Endothelial cell of umbilical vein (primary cell): ENCODE data around the gene PCBD1. TPM values are rescaled to one million over a fixed set of nuclear protein-coding genes. Genes with fewer than 3 reads are reported as not detected.

ENCODE experiments used
- BruUV-seq: library from RNA; stranded (reverse); fragments of 400-500 nt; replicated peaks from 2 replicates; lab custom pipeline; 2021; lab: Mats Ljungman, UMichigan
- CTCF ChIA-PET: fragments of 300-600, 350-600 bp; sonication (Branson Sonifier 250); formaldehyde crosslinking; loops from one replicate; lab custom pipeline; 2021; ENCODE audit warnings: antibody characterized with exemption, inconsistent platforms; lab: Charles Lee
- POLR2A ChIA-PET: fragments of 300-600, 350-600 bp; sonication (Branson Sonifier 250); formaldehyde crosslinking; loops from one replicate; lab custom pipeline; 2021; ENCODE audit warnings: antibody characterized with exemption, inconsistent platforms; lab: Charles Lee
- DNase-seq: peaks from one replicate; pipeline ENCODE4 v3.0.0-alpha.2; 2011; ENCODE audit warnings: low read depth, low spot score
- FAIRE-seq: peaks from 2 replicates; lab custom pipeline; 2011; peaks lifted over from hg19 to GRCh38; lab: Jason Lieb, UNC
- H2AFZ ChIP-seq: 2 replicates; pipeline ENCODE4 v1.6.0; 2012; ENCODE audit warnings: low read depth, low read length, control low read depth, inconsistent platforms
- H3K27ac ChIP-seq: 2 replicates; pipeline ENCODE4 v1.5.1; 2011; ENCODE audit warnings: low read depth, mild to moderate bottlenecking, control low read depth, low read length, moderate library complexity; ENCODE audit not compliant: insufficient read depth
- H3K27me3 ChIP-seq, 2 experiments: 2 replicates each; pipeline versions ENCODE4 v1.6.0 to v1.6.1; 2011; ENCODE audit warnings: low read length in 2 of 2, mixed read lengths in 1 of 2; ENCODE audit not compliant: control insufficient read depth in 2 of 2, insufficient read depth in 2 of 2
- H3K36me3 ChIP-seq, 2 experiments: 2 replicates in 1 of 2; 3 replicates in 1 of 2; pipeline ENCODE4 v1.5.1; 2011; ENCODE audit warnings: low read length in 2 of 2, mild to moderate bottlenecking in 1 of 2, moderate library complexity in 1 of 2; ENCODE audit not compliant: control insufficient read depth in 2 of 2, insufficient read depth in 2 of 2; ENCODE audit errors: extremely low read depth in 1 of 2
- H3K4me1 ChIP-seq: 3 replicates; pipeline ENCODE4 v1.5.1; 2011; ENCODE audit warnings: mild to moderate bottlenecking, low read length; ENCODE audit not compliant: control insufficient read depth, insufficient read depth; ENCODE audit errors: extremely low read depth
- H3K4me2 ChIP-seq: 2 replicates; pipeline ENCODE4 v1.6.1; 2011; ENCODE audit warnings: low read length, control low read depth, mixed read lengths; ENCODE audit not compliant: insufficient read depth
- H3K4me3 ChIP-seq, 3 experiments: fragments of 200-600 bp in 1 of 3; sonication (generic), shearing (Covaris generic) in 1 of 3; replicated peaks in 1 of 3; 2 replicates each; pipeline ENCODE4 v1.5.1; 2011 to 2016; ENCODE audit warnings: control low read depth in 3 of 3, low read length in 3 of 3, mild to moderate bottlenecking in 2 of 3, inconsistent platforms in 1 of 3, low read depth in 1 of 3, moderate library complexity in 1 of 3; ENCODE audit not compliant: insufficient read depth in 1 of 3
- H3K79me2 ChIP-seq: 2 replicates; pipeline ENCODE4 v1.6.0; 2012; ENCODE audit warnings: low read length, inconsistent platforms; ENCODE audit not compliant: control insufficient read depth, insufficient read depth
- H3K9ac ChIP-seq: replicated peaks from 2 replicates; pipeline ENCODE3; 2011; ENCODE audit warnings: low read length, control low read depth; ENCODE audit not compliant: insufficient read depth; ENCODE audit errors: extremely low read depth
- H3K9me1 ChIP-seq: replicated peaks from 3 replicates; pipeline ENCODE4 v1.6.0; 2011; ENCODE audit warnings: mild to moderate bottlenecking, low read length; ENCODE audit not compliant: control insufficient read depth, insufficient read depth; ENCODE audit errors: extremely low read depth
- H3K9me3 ChIP-seq: replicated peaks from 2 replicates; pipeline ENCODE4 v1.5.1; 2012; ENCODE audit warnings: low read length, inconsistent platforms; ENCODE audit not compliant: control insufficient read depth, insufficient read depth
- H4K20me1 ChIP-seq: replicated peaks from 2 replicates; pipeline ENCODE3; 2011; ENCODE audit warnings: mild to moderate bottlenecking, low read length; ENCODE audit not compliant: control insufficient read depth, insufficient read depth; ENCODE audit errors: extremely low read depth
- CTCF ChIP-seq, 2 donors: IDR thresholded peaks; 1 replicate in 1 of 2; 2 replicates in 1 of 2; pipeline ENCODE4 v1.5.1; 2011; ENCODE audit warnings: low read length in 2 of 2, mild to moderate bottlenecking in 2 of 2, moderate library complexity in 2 of 2, control low read depth in 1 of 2, inconsistent platforms in 1 of 2, low read depth in 1 of 2; ENCODE audit not compliant: insufficient read depth in 1 of 2; ENCODE audit errors: extremely low read depth in 1 of 2
- EZH2 ChIP-seq: IDR thresholded peaks from 2 replicates; pipeline ENCODE4 v1.6.1; 2012; ENCODE audit warnings: borderline replicate concordance, low read depth, mild to moderate bottlenecking, moderate library complexity, low read length, inconsistent platforms; ENCODE audit not compliant: severe bottlenecking
- FOS ChIP-seq: IDR thresholded peaks from 2 replicates; pipeline ENCODE4 v1.6.1; 2011; ENCODE audit warnings: mild to moderate bottlenecking, low read length, moderate library complexity, borderline replicate concordance; ENCODE audit not compliant: insufficient read depth
- GATA2 ChIP-seq: IDR thresholded peaks from 2 replicates; pipeline ENCODE4 v1.7.0; 2011; ENCODE audit warnings: low read depth, mild to moderate bottlenecking, moderate library complexity, mixed read lengths, low read length; ENCODE audit not compliant: insufficient read length, insufficient read depth
- JUN ChIP-seq: IDR thresholded peaks from 2 replicates; pipeline ENCODE4 v1.6.1; 2011; ENCODE audit warnings: borderline replicate concordance, low read depth; ENCODE audit not compliant: insufficient read length, insufficient read depth
- MAX ChIP-seq: IDR thresholded peaks from 2 replicates; pipeline ENCODE4 v1.6.1; 2011; ENCODE audit not compliant: insufficient read depth, insufficient read length
- MYC ChIP-seq: IDR thresholded peaks from one replicate; pipeline ENCODE4 v1.6.1; 2011; ENCODE audit warnings: mild to moderate bottlenecking, low read depth, low read length
- POLR2A ChIP-seq: IDR thresholded peaks from 2 replicates; pipeline ENCODE4 v1.6.1; 2012; ENCODE audit warnings: low read depth, mild to moderate bottlenecking, control low read depth, low read length
- POLR2AphosphoS5 ChIP-seq: IDR thresholded peaks from 2 replicates; pipeline ENCODE4 v1.6.1; 2012; ENCODE audit warnings: low read depth, mild to moderate bottlenecking, control low read depth, low read length, moderate library complexity; ENCODE audit not compliant: insufficient read depth
- dilution Hi-C: fragments of 300-500 bp; cut with MboI; formaldehyde crosslinking; loops from one replicate; pipeline ENCODE4 v1.15.0; 2019; ENCODE audit warnings: low sequenced_read_pairs; ENCODE audit not compliant: extremely low pct_ligation_motif_present
- intact Hi-C: fragments of 100-400 bp; cut with micrococcal nuclease; formaldehyde crosslinking; loops from one replicate; pipeline ENCODE4 v1.10.0; 2022
- polyA plus RNA-seq, 4 experiments: library from polyadenylated mRNA; depleted of rRNA in 3 of 4; stranded (reverse) in 3 of 4; unstranded in 1 of 4; fragments of >200 nt; gene quantifications; 2 replicates each; pipeline versions ENCODE4 v1.2.1 to v1.2.3, GENCODE V29; 2011 to 2012; ENCODE audit warnings: missing spikeins in 1 of 4
- total RNA-seq: library from RNA; stranded (reverse); gene quantifications from 2 replicates; pipeline ENCODE4 v1.2.3, GENCODE V29; 2021

PCBD1 gene
- total and polyA plus RNA-seq, 2 donors (not counting 3 experiments of a cell fraction or from before 2014, with no cell fraction given) = 95.7 to 113 TPM

GRCh38 chr10:70851597-70852475 lies 36.5 kb downstream of the PCBD1 start:
- H3K79me2 ChIP-seq = no peaks in the 10 kb centered on the region
- H3K27me3 ChIP-seq = no peaks in the 10 kb centered on the region
- no peak overlapping the region for H2AFZ ChIP-seq
- CTCF ChIA-PET = no interaction called here
- no peak for TF ChIP-seq MAX
- no peak for TF ChIP-seq GATA2
- no peak for TF ChIP-seq EZH2
- TF ChIP-seq POLR2AphosphoS5 = no peak
- TF ChIP-seq MYC = no peak
- TF ChIP-seq JUN = no peak
- TF ChIP-seq CTCF (IDR thresholded peaks at IDR 0.05; ENCODE audit: extremely low read depth in 1 of 2, insufficient read depth in 1 of 2, low read depth in 1 of 2, low read length in 2 of 2) = no peak
- TF ChIP-seq FOS = no peak
- TF ChIP-seq POLR2A = no peak
- no peaks in the 10 kb centered on the region for H3K4me1 ChIP-seq
- dilution Hi-C loops (no loop called here), intact Hi-C loops (no loop called here)
- H3K27ac ChIP-seq = no peak overlapping the region
- no peaks in the 10 kb centered on the region for H3K9me1 ChIP-seq
- POLR2A ChIA-PET = interaction anchor here (0.7 kb wide), 1 partner anchor 92 kb away, joined by 3 read pairs; no protein-coding TSS in a partner anchor
- DNase-seq (no peak), FAIRE-seq (no peak)
- no TSS peak for BruUV-seq
- H3K9ac ChIP-seq = no peak overlapping the region
- H3K4me3 ChIP-seq = no peak overlapping the region
- H3K9me3 ChIP-seq = no peaks in the 10 kb centered on the region
- peaks cover 2 to 6% of the 10 kb centered on the region in 2 experiments for H3K36me3 ChIP-seq
- H3K4me2 ChIP-seq = no peak overlapping the region
- H4K20me1 ChIP-seq = no peaks in the 10 kb centered on the region
